IMR-90 (cell line): ENCODE measurements around the gene TCF12. TPM values are rescaled to one million over a fixed set of nuclear protein-coding genes. Genes with fewer than 3 reads are reported as not detected.

Experiments
- ATAC-seq: fragments of 200-7000 bp; cut with Tn5 transposase; 2 replicates; pipeline ENCODE4 v1.9.1; 2020; ENCODE audit warnings: low read depth, mild to moderate bottlenecking, moderate library complexity
- BruUV-seq: library from RNA; stranded (reverse); fragments of 400-500 nt; replicated peaks from 2 replicates; lab custom pipeline; 2021; lab: Mats Ljungman, UMichigan
- CTCF ChIA-PET: fragments of 300-600 bp; formaldehyde crosslinking; extraction: SDS; loops from one replicate; lab custom pipeline; 2021; ENCODE audit warnings: antibody characterized with exemption; lab: Yijun Ruan, JAX
- POLR2A ChIA-PET: fragments of 300-600 bp; sonication (Branson Sonifier 250); formaldehyde crosslinking; loops from one replicate; lab custom pipeline; 2022; ENCODE audit warnings: antibody characterized with exemption; ENCODE audit not compliant: unreplicated experiment; lab: Charles Lee
- DNase-seq: peaks from one replicate; pipeline ENCODE4 v3.0.0; 2013
- H2AFZ ChIP-seq: replicated peaks from 2 replicates; pipeline ENCODE3; 2013; ENCODE audit warnings: low read length, mild to moderate bottlenecking; ENCODE audit not compliant: poor library complexity
- H2AK5ac ChIP-seq: 2 replicates; pipeline ENCODE4 v1.6.1; 2013; ENCODE audit warnings: low read depth, low read length, inconsistent platforms
- H2AK9ac ChIP-seq: replicated peaks from 2 replicates; pipeline ENCODE3; 2013; ENCODE audit warnings: mild to moderate bottlenecking, low read depth, low read length, moderate library complexity; ENCODE audit not compliant: poor library complexity
- H2BK120ac ChIP-seq: 2 replicates; pipeline ENCODE4 v1.6.1; 2013; ENCODE audit warnings: low read depth, low read length, inconsistent platforms
- H2BK15ac ChIP-seq: 3 replicates; pipeline ENCODE4 v1.6.1; 2013; ENCODE audit warnings: low read depth, low read length, inconsistent platforms
- H2BK20ac ChIP-seq: 2 replicates; pipeline ENCODE4 v1.6.1; 2013; ENCODE audit warnings: low read depth, mild to moderate bottlenecking, inconsistent platforms, low read length, moderate library complexity
- H2BK5ac ChIP-seq: 2 replicates; pipeline ENCODE4 v1.6.1; 2013; ENCODE audit warnings: mild to moderate bottlenecking, low read depth, low read length, inconsistent platforms; ENCODE audit not compliant: poor library complexity, severe bottlenecking
- H3K14ac ChIP-seq: replicated peaks from 2 replicates; pipeline ENCODE4 v1.6.1; 2013; ENCODE audit warnings: low read depth, low read length, inconsistent platforms
- H3K18ac ChIP-seq: 2 replicates; pipeline ENCODE4 v1.6.1; 2013; ENCODE audit warnings: low read depth, low read length, control low read depth
- H3K23ac ChIP-seq: 2 replicates; pipeline ENCODE4 v1.6.1; 2013; ENCODE audit warnings: low read depth, low read length, inconsistent platforms
- H3K27ac ChIP-seq: 2 replicates; pipeline ENCODE4 v1.5.1; 2013; ENCODE audit warnings: mild to moderate bottlenecking, control low read depth, low read length; ENCODE audit not compliant: insufficient read depth
- H3K27me3 ChIP-seq: 2 replicates; pipeline ENCODE4 v1.6.1; 2013; ENCODE audit warnings: low read length; ENCODE audit not compliant: control insufficient read depth, insufficient read depth
- H3K36me3 ChIP-seq: 2 replicates; pipeline ENCODE4 v1.6.1; 2013; ENCODE audit warnings: low read length, mixed read lengths; ENCODE audit not compliant: control insufficient read depth, insufficient read depth
- H3K4ac ChIP-seq: 2 replicates; pipeline ENCODE4 v1.6.1; 2013; ENCODE audit warnings: low read depth, low read length, inconsistent platforms
- H3K4me1 ChIP-seq: 2 replicates; pipeline ENCODE4 v1.6.1; 2013; ENCODE audit warnings: low read length, mixed read lengths; ENCODE audit not compliant: control insufficient read depth, insufficient read depth
- H3K4me2 ChIP-seq: 2 replicates; pipeline ENCODE4 v1.6.1; 2013; ENCODE audit warnings: low read depth, mild to moderate bottlenecking, control low read depth, low read length, moderate library complexity
- H3K4me3 ChIP-seq: 2 replicates; pipeline ENCODE4 v1.5.1; 2013; ENCODE audit warnings: low read depth, mild to moderate bottlenecking, control low read depth, low read length, moderate library complexity; ENCODE audit not compliant: insufficient read depth
- H3K56ac ChIP-seq: 2 replicates; pipeline ENCODE4 v1.6.1; 2013; ENCODE audit warnings: low read length, inconsistent platforms; ENCODE audit not compliant: insufficient read depth; ENCODE audit errors: extremely low read depth
- H3K79me1 ChIP-seq, 2 experiments: 2 replicates each; pipeline ENCODE4 v1.6.1; 2013; ENCODE audit warnings: low read length in 2 of 2, inconsistent platforms in 1 of 2, low read depth in 1 of 2
- H3K9ac ChIP-seq: 2 replicates; pipeline ENCODE4 v1.6.1; 2013; ENCODE audit warnings: low read depth, low read length, control low read depth
- H3K9me1 ChIP-seq: 2 replicates; pipeline ENCODE4 v1.6.1; 2013; ENCODE audit warnings: low read length, inconsistent platforms; ENCODE audit not compliant: insufficient read depth
- H3K9me3 ChIP-seq: 2 replicates; pipeline ENCODE4 v1.6.1; 2013; ENCODE audit warnings: low read length; ENCODE audit not compliant: control insufficient read depth, insufficient read depth
- H4K20me1 ChIP-seq: 2 replicates; pipeline ENCODE4 v1.6.1; 2013; ENCODE audit warnings: low read length, inconsistent platforms; ENCODE audit not compliant: insufficient read depth
- H4K5ac ChIP-seq: 2 replicates; pipeline ENCODE4 v1.6.1; 2013; ENCODE audit warnings: mild to moderate bottlenecking, low read depth, low read length, control low read depth
- H4K8ac ChIP-seq, 2 experiments: 2 replicates each; pipeline ENCODE4 v1.6.1; 2013; ENCODE audit warnings: low read depth in 2 of 2, low read length in 2 of 2, control low read depth in 1 of 2, inconsistent platforms in 1 of 2
- H4K91ac ChIP-seq: 2 replicates; pipeline ENCODE4 v1.6.1; 2013; ENCODE audit warnings: low read depth, low read length, inconsistent platforms; ENCODE audit not compliant: insufficient read depth
- CTCF ChIP-seq: conservative IDR thresholded peaks from 2 replicates; pipeline ENCODE4 v1.5.1; 2012; ENCODE audit warnings: mild to moderate bottlenecking, low read depth, low read length, improper control_type of control experiment
- NFE2L2 ChIP-seq: fragments of 150-350 bp; IDR thresholded peaks from 2 replicates; pipeline ENCODE4 v1.6.1; 2016; ENCODE audit warnings: low read depth, mild to moderate bottlenecking, low read length
- USF2 ChIP-seq: fragments of 150-350 bp; IDR thresholded peaks from 2 replicates; pipeline ENCODE4 v1.6.1; 2017; ENCODE audit warnings: mild to moderate bottlenecking, antibody characterized with exemption, low read length, low read depth
- WGBS, 2 experiments: methylation state at CpG; one replicate each; pipeline versions ENCODE4 v1.1.5 to v1.1.7; 2013; ENCODE audit warnings: missing lambda C conversion rate in 2 of 2; ENCODE audit not compliant: insufficient read length in 1 of 2; ENCODE audit errors: extremely low coverage in 2 of 2; 5-methylcytosine and 5-hydroxymethylcytosine counted together
- dilution Hi-C: fragments of 300-500 bp; cut with HindIII; formaldehyde crosslinking; loops from one replicate; pipeline ENCODE4 v1.14.3; 2018; ENCODE audit warnings: low sequenced_read_pairs; ENCODE audit not compliant: unreplicated experiment
- in situ Hi-C: fragments of 300-500 bp; cut with MboI; formaldehyde crosslinking; loops from 3 replicates; pipeline ENCODE4 v1.14.3; 2019; ENCODE audit warnings: low sequenced_read_pairs, inconsistent platforms, mixed read lengths
- intact Hi-C: fragments of 100-400 bp; cut with micrococcal nuclease; formaldehyde crosslinking; loops from 2 replicates; pipeline ENCODE4 v1.10.0; 2022
- polyA plus RNA-seq, 3 experiments: library from polyadenylated mRNA; depleted of rRNA; stranded (reverse); fragments of >200 nt; gene quantifications; 2 replicates each; pipeline ENCODE4 v1.2.3, GENCODE V29; 2012; ENCODE audit warnings: low replicate concordance in 1 of 3
- total RNA-seq: library from RNA; depleted of rRNA; stranded (reverse); fragments of >200 nt; gene quantifications from 2 replicates; pipeline ENCODE4 v1.2.3, GENCODE V29; 2012

The TCF12 gene
- total and polyA plus RNA-seq, 2 of the 4 experiments (the other 2 are of a cell fraction) = 79.4 to 160 TPM

GRCh38 chr15:57220205-57220604, 301.8 kb downstream of the TCF12 start:
- intact Hi-C loops (loop anchor here (1.0 to 5.0 kb wide), 2 partner anchors 86 to 107 kb away; no protein-coding TSS in a partner anchor), dilution Hi-C loops (no loop called here), in situ Hi-C loops (no loop called here)
- Histone ChIP-seq H2BK20ac (peak overlapping the region; percentile 48; the same call in 1 of the 2 replicates), H3K4ac (no peak overlapping the region), H3K27ac (peak overlapping the region; percentile 74; the same call in 1 of the 2 replicates), H3K79me1 (peaks cover 0 to 15% of the 10 kb centered on the region in 2 experiments; a peak in 1 of 4 replicates), H2AFZ (no peak overlapping the region), H3K36me3 (no peaks in the 10 kb centered on the region), H3K4me1 (peaks cover 8% of the 10 kb centered on the region; the same call in 1 of the 2 replicates), H4K91ac (no peak overlapping the region), H3K27me3 (no peaks in the 10 kb centered on the region), H2BK15ac (no peak overlapping the region), H2BK120ac (no peak overlapping the region), H3K9ac (peak overlapping the region; percentile 24), H4K20me1 (no peaks in the 10 kb centered on the region), H2BK5ac (peak overlapping the region; percentile 92), H3K14ac (no peak overlapping the region), H3K23ac (peak overlapping the region; percentile 67; the same call in 1 of the 2 replicates), H3K56ac (no peak overlapping the region), H4K8ac (peak overlapping the region in 1 of 2 experiments; percentile 52; a peak in 1 of 4 replicates), H3K4me3 (peak overlapping the region; percentile 79), H3K18ac (no peak overlapping the region), H4K5ac (no peak overlapping the region; the same call in 1 of the 2 replicates), H3K4me2 (peak overlapping the region; percentile 72), H2AK9ac (no peak overlapping the region), H2AK5ac (no peak overlapping the region), H3K9me1 (no peaks in the 10 kb centered on the region), H3K9me3 (no peaks in the 10 kb centered on the region)
- DNase-seq (peak; percentile 85), ATAC-seq (no peak)
- no TSS peak for BruUV-seq
- no CpG with 5 or more reads among the region's 2 CpGs for WGBS, 2 experiments
- POLR2A ChIA-PET = no interaction called here
- CTCF ChIA-PET = interaction anchor here (0.7 to 1.1 kb wide), 2 partner anchors 68 to 69 kb away, joined by 3 read pairs; no protein-coding TSS in a partner anchor
- TF ChIP-seq USF2 (no peak), NFE2L2 (no peak), CTCF (no peak)
